GM08714 (cell line): Measurements from ENCODE around the gene DCP1A.
A peak's percentile ranks its signal among the peaks of the same experiment; 100 is the strongest.

Experiments
- H3K4me3 ChIP-seq: fragments of 200-500 bp; sonication (Bioruptor generic); 2 replicates; pipeline ENCODE4 v1.5.1; 2014; ENCODE audit warnings: mild to moderate bottlenecking, low read length, inconsistent platforms
- ZNF274 ChIP-seq: IDR thresholded peaks from 2 replicates; pipeline ENCODE4 v1.6.1; 2012; ENCODE audit warnings: mild to moderate bottlenecking, low read depth, low read length

DCP1A gene

GRCh38 chr3:53261712-53262111 lies 85.6 kb downstream of the DCP1A start:
- no peak for TF ChIP-seq ZNF274
- H3K4me3 ChIP-seq = no peak overlapping the region

GRCh38 chr3:53260286-53260785 lies 87.0 kb downstream of the DCP1A start:
- no peak for TF ChIP-seq ZNF274
- H3K4me3 ChIP-seq = no peak overlapping the region

- no peak for TF ChIP-seq ZNF274
- H3K4me3 ChIP-seq = no peak overlapping the region
Measured at GRCh38 chr3:53259427-53260259, 87.7 kb downstream of the DCP1A start.

- no peak overlapping the region for H3K4me3 ChIP-seq
- TF ChIP-seq ZNF274 = no peak
Measured at GRCh38 chr3:53258600-53259426, 88.5 kb downstream of the DCP1A start.

- no peak for TF ChIP-seq ZNF274
- no peak overlapping the region for H3K4me3 ChIP-seq
Measured at GRCh38 chr3:53257465-53257864, 89.9 kb downstream of the DCP1A start.

- TF ChIP-seq ZNF274 = no peak
- H3K4me3 ChIP-seq = no peak overlapping the region
Measured at GRCh38 chr3:53256704-53257055, 90.7 kb downstream of the DCP1A start.

GRCh38 chr3:53255775-53256703 lies 91.3 kb downstream of the DCP1A start, which contains the start of gene TKT:
TSS of gene TKT (minus strand) at chr3:53256022. CDS start at chr3:53255942, 80 bp downstream.
- TF ChIP-seq ZNF274 = no peak

GRCh38 chr3:53255423-53255774 lies 91.9 kb downstream of the DCP1A start:
- H3K4me3 ChIP-seq = peak overlapping the region; percentile 86
- TF ChIP-seq ZNF274 = no peak

More at GRCh38 chr3:53255775-53256703, 91.3 kb downstream of the DCP1A start, which contains the start of gene TKT:
- H3K4me3 ChIP-seq = peak within 1 kb of the TSS; percentile 86

- H3K4me3 ChIP-seq = peak overlapping the region; percentile 86
- TF ChIP-seq ZNF274 = no peak
Measured at GRCh38 chr3:53254509-53255422, 92.6 kb downstream of the DCP1A start.

- H3K4me3 ChIP-seq = peak overlapping the region; percentile 86
- no peak for TF ChIP-seq ZNF274
Measured at GRCh38 chr3:53253707-53254508, 93.4 kb downstream of the DCP1A start.

- H3K4me3 ChIP-seq = peak overlapping the region; percentile 17; the same call in 1 of the 2 replicates
Measured at GRCh38 chr3:53252947-53253322, 94.4 kb downstream of the DCP1A start.
